Smooth muscle cell (in vitro differentiated cells): ENCODE data around the gene RNF208. TPM values are rescaled to one million over a fixed set of nuclear protein-coding genes. Genes with fewer than 3 reads are reported as not detected.
A peak's percentile ranks its signal among the peaks of the same experiment; 100 is the strongest.

Source experiments
- DNase-seq: peaks from one replicate; lab custom pipeline; 2025; ENCODE audit not compliant: unreplicated experiment; lab: John Stamatoyannopoulos, UW
- H2AFZ ChIP-seq: fragments of 200-600 bp; sonication (generic); 2 replicates; pipeline ENCODE4 v1.6.0; 2016; ENCODE audit warnings: antibody characterized with exemption, low read depth, mild to moderate bottlenecking
- H3F3A ChIP-seq: fragments of 200-600 bp; sonication (generic); 2 replicates; pipeline ENCODE4 v1.6.0; 2017; ENCODE audit warnings: antibody characterized with exemption, low read depth
- H3K27ac ChIP-seq: fragments of 200-600 bp; sonication (generic); 2 replicates; pipeline ENCODE4 v1.5.1; 2016; ENCODE audit warnings: low read depth, mild to moderate bottlenecking
- H3K27me3 ChIP-seq: fragments of 200-600 bp; sonication (generic); 2 replicates; pipeline ENCODE4 v1.6.1; 2016; ENCODE audit warnings: low read depth, mild to moderate bottlenecking
- H3K36me3 ChIP-seq: fragments of 200-600 bp; sonication (generic); 2 replicates; pipeline ENCODE4 v1.5.1; 2016; ENCODE audit warnings: low read depth
- H3K4me1 ChIP-seq: fragments of 200-600 bp; sonication (generic); 2 replicates; pipeline ENCODE4 v1.5.1; 2016; ENCODE audit warnings: low read depth
- H3K4me2 ChIP-seq: fragments of 200-600 bp; sonication (generic); 2 replicates; pipeline ENCODE4 v1.6.0; 2016; ENCODE audit warnings: mild to moderate bottlenecking
- H3K4me3 ChIP-seq: fragments of 200-600 bp; sonication (generic); 2 replicates; pipeline ENCODE4 v1.5.1; 2016; ENCODE audit warnings: mild to moderate bottlenecking
- H3K79me2 ChIP-seq: fragments of 200-600 bp; sonication (generic); 2 replicates; pipeline ENCODE4 v1.6.0; 2016; ENCODE audit warnings: low read depth, mild to moderate bottlenecking
- H3K9ac ChIP-seq: fragments of 200-600 bp; sonication (generic); 2 replicates; pipeline ENCODE4 v1.6.0; 2016; ENCODE audit warnings: low read depth
- H3K9me3 ChIP-seq: fragments of 200-600 bp; sonication (generic); replicated peaks from 2 replicates; pipeline ENCODE4 v1.5.1; 2016; ENCODE audit warnings: low read depth
- H4K20me1 ChIP-seq: fragments of 200-600 bp; sonication (generic); 2 replicates; pipeline ENCODE4 v1.6.0; 2016; ENCODE audit warnings: low read depth
- WGBS: methylation state at CpG from one replicate; pipeline ENCODE4 v1.1.7; 2016; ENCODE audit warnings: low lambda C conversion rate; 5-methylcytosine and 5-hydroxymethylcytosine counted together
- polyA plus RNA-seq: library from polyadenylated mRNA; unstranded; fragments of >200 nt; fragmentation: Nextera tagmentation; extraction: Ambion mirVana; gene quantifications from 2 replicates; pipeline ENCODE4 v1.2.1, GENCODE V29; 2016
- total RNA-seq: library from RNA; depleted of rRNA; stranded (reverse); fragments of >200 nt; gene quantifications from 2 replicates; pipeline ENCODE4 v1.2.3, GENCODE V29; 2014
- TF ChIP-seq, protein P1 (sequence below): fragments of 200-600 bp; sonication (generic); IDR thresholded peaks from 2 replicates; pipeline ENCODE4 v1.5.1; 2017; ENCODE audit warnings: borderline replicate concordance, mild to moderate bottlenecking, antibody characterized with exemption; ENCODE audit not compliant: insufficient read depth, poor library complexity, severe bottlenecking

RNF208 gene
- total and polyA plus RNA-seq, 2 experiments from 2014 or later = 0.36 to 1.4 TPM

DNA sequence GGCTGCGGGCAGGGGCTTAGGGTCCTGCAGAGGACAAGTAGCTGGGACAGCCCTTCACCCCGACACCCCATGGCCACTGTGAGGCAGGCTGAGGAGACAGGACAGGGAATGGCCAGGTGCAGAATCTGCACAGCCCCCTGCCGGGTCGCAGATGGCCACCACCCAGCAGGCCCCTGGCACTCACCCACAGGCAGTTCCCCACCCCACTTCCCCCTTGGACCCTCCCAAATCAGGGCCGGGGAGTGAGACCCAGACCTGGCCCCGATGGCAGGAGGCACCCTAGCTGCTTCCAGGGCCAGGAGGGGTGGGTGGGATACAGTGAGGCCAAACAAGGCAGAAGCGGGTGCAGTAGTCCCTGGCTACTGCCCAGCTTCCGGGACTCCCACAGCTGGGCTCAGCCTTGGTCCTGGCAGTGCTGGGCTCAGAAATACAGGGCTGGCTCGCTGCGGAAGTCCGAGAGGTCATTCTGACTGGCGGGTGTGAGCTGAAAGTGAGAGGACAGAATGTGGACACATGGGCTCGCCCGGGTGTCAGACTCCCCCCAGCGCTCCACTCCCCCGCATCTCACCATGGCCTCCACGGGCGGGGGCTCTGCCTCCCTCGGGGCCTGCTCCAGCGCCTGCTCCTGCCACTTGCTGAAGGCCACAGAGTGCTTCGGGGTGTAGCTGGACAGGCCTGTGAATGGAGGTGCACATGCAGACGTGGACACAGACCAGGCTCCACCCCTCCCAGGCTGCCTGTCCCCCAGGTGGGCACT is 30.2 kb downstream of the RNF208 start:
- peaks cover 12% of the 10 kb centered on the region for H3F3A ChIP-seq
- no peaks in the 10 kb centered on the region for H3K36me3 ChIP-seq
- TF ChIP-seq, protein P1, sequence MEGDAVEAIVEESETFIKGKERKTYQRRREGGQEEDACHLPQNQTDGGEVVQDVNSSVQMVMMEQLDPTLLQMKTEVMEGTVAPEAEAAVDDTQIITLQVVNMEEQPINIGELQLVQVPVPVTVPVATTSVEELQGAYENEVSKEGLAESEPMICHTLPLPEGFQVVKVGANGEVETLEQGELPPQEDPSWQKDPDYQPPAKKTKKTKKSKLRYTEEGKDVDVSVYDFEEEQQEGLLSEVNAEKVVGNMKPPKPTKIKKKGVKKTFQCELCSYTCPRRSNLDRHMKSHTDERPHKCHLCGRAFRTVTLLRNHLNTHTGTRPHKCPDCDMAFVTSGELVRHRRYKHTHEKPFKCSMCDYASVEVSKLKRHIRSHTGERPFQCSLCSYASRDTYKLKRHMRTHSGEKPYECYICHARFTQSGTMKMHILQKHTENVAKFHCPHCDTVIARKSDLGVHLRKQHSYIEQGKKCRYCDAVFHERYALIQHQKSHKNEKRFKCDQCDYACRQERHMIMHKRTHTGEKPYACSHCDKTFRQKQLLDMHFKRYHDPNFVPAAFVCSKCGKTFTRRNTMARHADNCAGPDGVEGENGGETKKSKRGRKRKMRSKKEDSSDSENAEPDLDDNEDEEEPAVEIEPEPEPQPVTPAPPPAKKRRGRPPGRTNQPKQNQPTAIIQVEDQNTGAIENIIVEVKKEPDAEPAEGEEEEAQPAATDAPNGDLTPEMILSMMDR = no peak
- peaks cover 18% of the 10 kb centered on the region for H3K4me1 ChIP-seq
- H3K79me2 ChIP-seq = peaks cover 45% of the 10 kb centered on the region
- 95% methylated on average over 22 of the region's 22 CpGs for WGBS
- H3K9me3 ChIP-seq = no peaks in the 10 kb centered on the region
- peaks cover 44% of the 10 kb centered on the region for H4K20me1 ChIP-seq
- H3K27ac ChIP-seq = no peak overlapping the region
- H3K9ac ChIP-seq = no peak overlapping the region
- no peak overlapping the region for H3K4me2 ChIP-seq
- H3K4me3 ChIP-seq = no peak overlapping the region
- no peak overlapping the region for H2AFZ ChIP-seq
- no peak for DNase-seq
- H3K27me3 ChIP-seq = no peaks in the 10 kb centered on the region

DNA sequence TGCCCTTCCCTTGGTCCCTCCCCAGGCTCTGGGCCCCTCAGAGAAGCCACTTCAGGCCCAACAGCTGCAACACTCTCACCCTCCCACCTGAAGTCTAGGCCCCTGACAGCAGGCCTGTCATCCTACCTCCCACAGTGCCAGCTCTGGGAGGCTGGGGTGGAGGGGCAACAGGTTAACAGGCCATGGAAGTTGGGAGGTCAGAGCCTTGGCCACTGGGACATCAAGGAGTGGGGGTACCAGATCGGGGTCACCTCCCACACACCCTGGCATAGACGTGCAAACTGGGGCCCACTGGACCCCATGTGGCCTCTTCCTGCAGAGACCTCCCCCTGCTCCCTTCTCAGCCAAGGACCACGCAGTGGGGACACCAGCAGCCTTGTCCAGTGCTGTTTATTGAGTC is 30.8 kb downstream of the RNF208 start:
- peaks cover 12% of the 10 kb centered on the region for H3F3A ChIP-seq
- no peak overlapping the region for H2AFZ ChIP-seq
- H3K4me3 ChIP-seq = no peak overlapping the region
- peaks cover 46% of the 10 kb centered on the region for H3K79me2 ChIP-seq
- peaks cover 20% of the 10 kb centered on the region for H3K4me1 ChIP-seq
- H3K36me3 ChIP-seq = no peaks in the 10 kb centered on the region
- H3K4me2 ChIP-seq = no peak overlapping the region
- TF ChIP-seq, protein P1 = no peak
- no peaks in the 10 kb centered on the region for H3K27me3 ChIP-seq
- H3K9ac ChIP-seq = no peak overlapping the region
- peaks cover 38% of the 10 kb centered on the region for H4K20me1 ChIP-seq
- H3K9me3 ChIP-seq = no peaks in the 10 kb centered on the region
- 89% methylated on average over 3 of the region's 3 CpGs for WGBS
- H3K27ac ChIP-seq = no peak overlapping the region
- DNase-seq = no peak

DNA sequence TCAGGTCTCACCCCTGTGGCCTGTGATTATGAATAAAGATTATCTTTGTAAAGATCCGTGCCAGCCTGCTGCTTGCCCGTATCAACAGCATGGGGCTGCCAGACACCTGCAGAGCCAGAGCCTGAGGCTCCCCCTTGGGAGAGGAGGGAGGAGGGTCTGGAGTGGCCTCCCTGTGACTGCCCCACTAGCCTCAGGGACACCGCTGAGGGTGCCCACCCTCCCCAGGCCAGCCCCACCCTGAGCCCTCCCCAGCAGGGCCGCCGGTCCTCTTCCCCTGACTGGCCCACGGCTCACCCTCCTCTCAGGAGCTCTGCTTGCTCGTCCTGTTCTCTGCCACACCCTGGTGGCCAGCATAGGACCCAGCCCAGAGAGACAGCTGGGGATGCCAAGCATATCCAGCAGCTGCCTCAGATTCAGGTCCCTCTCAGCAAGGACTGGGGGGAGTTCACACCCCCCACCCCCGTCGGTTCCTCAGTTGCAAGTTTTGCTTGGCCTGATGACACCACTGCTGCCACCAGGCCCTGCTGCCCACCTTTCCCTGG is 31.7 kb downstream of the RNF208 start:
- no peak for DNase-seq
- Histone ChIP-seq H3K4me1 (peaks cover 20% of the 10 kb centered on the region), H3K27me3 (no peaks in the 10 kb centered on the region), H3K36me3 (no peaks in the 10 kb centered on the region), H3F3A (peaks cover 12% of the 10 kb centered on the region), H3K27ac (peak overlapping the region; percentile 96), H3K79me2 (peaks cover 50% of the 10 kb centered on the region), H3K9ac (peak overlapping the region; percentile 96), H3K4me3 (no peak overlapping the region), H4K20me1 (peaks cover 29% of the 10 kb centered on the region), H3K4me2 (peak overlapping the region; percentile 100), H3K9me3 (no peaks in the 10 kb centered on the region), H2AFZ (no peak overlapping the region)
- TF ChIP-seq, protein P1 = no peak
- 90% methylated on average over 5 of the region's 9 CpGs for WGBS
